AG04449 (cell line): ENCODE measurements around the gene BST2.

Experiments used
- CTCF ChIA-PET: fragments of 350-600 bp; formaldehyde crosslinking; extraction: SDS; loops from one replicate; lab custom pipeline; 2021; ENCODE audit warnings: antibody characterized with exemption; lab: Yijun Ruan, JAX
- POLR2A ChIA-PET: fragments of 400-600, 350-600 bp; formaldehyde crosslinking; extraction: SDS; loops from one replicate; lab custom pipeline; 2020; ENCODE audit warnings: antibody characterized with exemption, inconsistent platforms; lab: Yijun Ruan, JAX
- DNase-seq: peaks from one replicate; pipeline ENCODE4 v3.0.0-alpha.2; 2010; ENCODE audit warnings: low read depth, low spot score
- H3K4me3 ChIP-seq: 2 replicates; pipeline ENCODE4 v1.5.1; 2011; ENCODE audit warnings: low read depth, mild to moderate bottlenecking, control low read depth, low read length
- CTCF ChIP-seq: IDR thresholded peaks from one replicate; pipeline ENCODE4 v1.5.1; 2011; ENCODE audit warnings: mild to moderate bottlenecking, moderate library complexity, low read length, control low read depth, inconsistent platforms; ENCODE audit not compliant: insufficient read depth; ENCODE audit errors: missing control alignments

BST2 gene

DNA sequence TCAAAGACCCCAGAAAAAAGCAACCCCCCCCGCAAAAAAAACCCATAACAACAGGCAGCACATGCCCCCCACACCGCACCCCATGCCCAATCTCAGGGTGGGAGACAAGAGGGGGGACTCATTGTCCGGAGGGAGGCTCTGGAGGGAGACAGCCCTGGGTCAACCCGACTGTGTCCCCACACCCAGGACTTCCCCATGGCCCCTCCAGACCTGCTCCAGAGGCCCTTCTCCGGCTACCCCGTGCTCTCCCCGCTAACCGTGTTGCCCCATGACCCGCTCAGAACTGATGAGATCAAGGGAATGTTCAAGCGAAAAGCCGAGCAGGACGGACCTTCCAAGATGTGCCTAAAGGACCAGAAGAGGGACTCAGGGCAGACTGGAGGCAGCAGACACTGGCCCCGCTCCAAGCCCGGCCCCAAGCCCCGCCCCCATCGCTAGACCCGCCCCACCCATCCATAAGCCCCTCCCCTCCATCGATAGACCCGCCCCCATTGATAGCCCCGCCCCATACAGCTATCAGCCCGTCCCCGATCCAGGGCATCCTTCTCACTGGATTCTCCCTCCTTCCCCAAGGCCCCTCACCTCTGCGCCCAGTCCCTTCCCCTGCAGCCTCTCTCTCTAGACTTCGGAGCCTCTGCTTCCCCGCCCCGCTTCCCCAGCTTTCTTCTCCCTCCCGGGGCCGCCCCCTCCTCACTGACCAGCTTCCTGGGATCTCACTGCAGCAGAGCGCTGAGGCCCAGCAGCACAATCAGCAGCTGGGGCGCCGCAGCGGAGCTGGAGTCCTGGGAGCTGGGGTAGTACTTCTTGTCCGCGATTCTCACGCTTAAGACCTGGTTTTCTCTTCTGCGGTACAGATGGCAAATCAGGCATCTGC, 2.2 kb downstream of the BST2 start:
- POLR2A ChIA-PET: no interaction called here
- TF ChIP-seq CTCF: no peak
- no peak overlapping the region for H3K4me3 ChIP-seq
- CTCF ChIA-PET: interaction anchor here (0.8 to 2.1 kb wide), 4 partner anchors 14 to 111 kb away, joined by 3 to 8 read pairs (median 4); no protein-coding TSS in a partner anchor
- DNase-seq: no peak

GRCh38 chr19:17401628-17402027, 3.8 kb downstream of the BST2 start:
- TF ChIP-seq CTCF: no peak
- POLR2A ChIA-PET: no interaction called here
- CTCF ChIA-PET: interaction anchor here (1.0 kb wide), 1 partner anchor 16 kb away, joined by 3 read pairs; no protein-coding TSS in a partner anchor
- no peak for DNase-seq
- no peak overlapping the region for H3K4me3 ChIP-seq

- no peak for TF ChIP-seq CTCF
- DNase-seq: no peak
- ChIA-PET CTCF (interaction anchor here (0.8 to 3.4 kb wide), 6 partner anchors 10 to 55 kb away, joined by 3 to 19 read pairs (median 3); partner anchors contain the start of gene PLVAP), POLR2A (no interaction called here)
- H3K4me3 ChIP-seq: no peak overlapping the region
Measured at GRCh38 chr19:17398902-17399527, 6.4 kb downstream of the BST2 start.

- peak; percentile 68 for TF ChIP-seq CTCF
- DNase-seq: no peak
- no peak overlapping the region for H3K4me3 ChIP-seq
- ChIA-PET POLR2A (no interaction called here), CTCF (interaction anchor here (0.7 to 2.8 kb wide), 7 partner anchors 8 to 460 kb away, joined by 3 to 12 read pairs (median 7); no protein-coding TSS in a partner anchor)
Measured at GRCh38 chr19:17394891-17395415, 10.5 kb downstream of the BST2 start.

DNA sequence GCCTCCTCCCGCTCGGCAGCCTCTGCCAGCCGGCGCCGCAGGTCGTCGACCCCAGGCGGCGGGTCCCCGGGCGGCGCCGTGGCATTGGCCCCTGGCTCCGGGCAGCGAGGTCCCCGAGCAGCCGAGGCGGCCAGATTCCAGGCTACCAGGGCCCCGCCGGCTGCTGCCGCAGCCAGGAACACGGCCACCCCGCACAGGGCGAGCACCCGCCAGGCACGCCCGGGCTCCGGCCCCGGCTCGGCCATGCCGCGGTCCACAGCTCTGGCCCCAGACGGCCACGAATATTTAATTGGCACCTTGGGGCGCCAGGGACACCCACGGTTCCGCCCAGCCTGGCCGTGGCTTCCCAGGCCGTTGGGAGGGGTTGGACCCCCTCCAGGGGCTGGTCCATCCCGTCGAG, 11.5 kb downstream of the BST2 start, which contains the start of gene CCDC194:
CCDC194 (minus strand) TSS at position 283 of the 400 bp plus-strand sequence; CDS start at position 245, 38 bp downstream.
- DNase-seq: no peak
- CTCF ChIA-PET: interaction anchor here (0.7 to 2.8 kb wide), 11 partner anchors 10 to 461 kb away, joined by 3 to 12 read pairs (median 4); partner anchors contain the start of gene BST2
- no peak for TF ChIP-seq CTCF
- no peak within 1 kb of the TSS for H3K4me3 ChIP-seq
- POLR2A ChIA-PET: no interaction called here

DNA sequence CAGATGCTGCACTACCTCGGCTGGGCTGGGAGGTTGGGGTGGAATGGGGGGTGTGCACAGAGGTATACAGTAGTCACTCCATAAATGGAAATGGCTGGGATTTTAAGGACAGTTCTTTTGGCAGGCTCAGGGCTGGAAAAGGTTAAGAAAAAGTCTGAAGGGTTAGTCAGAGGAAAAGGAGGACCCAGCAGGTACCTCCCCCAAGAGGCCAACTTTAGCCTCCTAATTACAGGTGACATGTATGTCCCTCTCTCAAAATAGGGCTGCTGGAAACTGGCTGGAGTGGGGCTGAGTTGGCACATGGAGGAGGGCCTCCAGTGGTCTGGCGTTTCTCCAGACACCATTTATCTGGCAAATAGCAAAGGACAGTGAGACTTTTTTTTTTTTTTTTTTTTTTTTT, 12.4 kb downstream of the BST2 start:
- no peak for TF ChIP-seq CTCF
- POLR2A ChIA-PET: no interaction called here
- DNase-seq: no peak
- CTCF ChIA-PET: interaction anchor here (0.7 to 9.7 kb wide), 5 partner anchors 12 to 300 kb away, joined by 3 to 103 read pairs (median 6); partner anchors contain the start of gene BST2
- H3K4me3 ChIP-seq: no peak overlapping the region
